SU-DHL-6 (cell line): Measurements from ENCODE around the gene COPZ1.
A peak's percentile ranks its signal among the peaks of the same experiment; 100 is the strongest.

Experiments
- H2AFZ ChIP-seq: fragments of 200-600 bp; sonication (generic); 2 replicates; pipeline ENCODE4 v1.6.1; 2014; ENCODE audit warnings: low read depth, mild to moderate bottlenecking, moderate library complexity, mixed read lengths, antibody characterized with exemption, low read length; ENCODE audit not compliant: severe bottlenecking
- H3F3A ChIP-seq: fragments of 200-600 bp; shearing (Covaris generic); 2 replicates; pipeline ENCODE4 v1.6.0; 2016; ENCODE audit warnings: antibody characterized with exemption, mild to moderate bottlenecking; ENCODE audit not compliant: insufficient read depth
- H3K27ac ChIP-seq: fragments of 200-600 bp; sonication (generic); 2 replicates; pipeline ENCODE4 v1.5.1; 2016; ENCODE audit warnings: low read depth, mild to moderate bottlenecking, low read length, moderate library complexity, mixed read lengths
- H3K27me3 ChIP-seq: fragments of 200-600 bp; sonication (generic), shearing (Covaris generic); 2 replicates; pipeline ENCODE4 v1.6.0; 2014; ENCODE audit warnings: mild to moderate bottlenecking, low read length
- H3K36me3 ChIP-seq: fragments of 200-600 bp; sonication (generic); 2 replicates; pipeline ENCODE4 v1.6.1; 2014; ENCODE audit warnings: mild to moderate bottlenecking, low read length, mixed read lengths
- H3K4me2 ChIP-seq: fragments of 300-600, 200-600 bp; shearing (Covaris generic), sonication (generic); 2 replicates; pipeline ENCODE4 v1.6.0; 2014; ENCODE audit warnings: low read length, low read depth, mild to moderate bottlenecking; ENCODE audit not compliant: poor library complexity, severe bottlenecking
- H3K4me3 ChIP-seq: fragments of 200-600 bp; sonication (generic); 2 replicates; pipeline ENCODE4 v1.5.1; 2014; ENCODE audit warnings: antibody characterized with exemption, low read length, mild to moderate bottlenecking, mixed read lengths; ENCODE audit not compliant: insufficient read depth, poor library complexity, severe bottlenecking
- H3K79me2 ChIP-seq: fragments of 200-600 bp; sonication (generic); 2 replicates; pipeline ENCODE4 v1.6.1; 2014; ENCODE audit warnings: mild to moderate bottlenecking, low read length, moderate library complexity; ENCODE audit not compliant: insufficient read depth
- H3K9ac ChIP-seq: fragments of 200-600 bp; sonication (generic); 2 replicates; pipeline ENCODE4 v1.7.0; 2014; ENCODE audit warnings: mild to moderate bottlenecking, low read length
- H3K9me2 ChIP-seq: fragments of 200-600 bp; sonication (generic); replicated peaks from 2 replicates; pipeline ENCODE4 v1.6.1; 2014; ENCODE audit warnings: low read length; ENCODE audit not compliant: insufficient read depth
- H3K9me3 ChIP-seq: fragments of 200-600 bp; sonication (generic); 2 replicates; pipeline ENCODE4 v1.6.1; 2014; ENCODE audit warnings: low read length, mixed read lengths; ENCODE audit not compliant: insufficient read depth
- H4K20me1 ChIP-seq: fragments of 200-600 bp; sonication (generic); 2 replicates; pipeline ENCODE4 v1.6.1; 2014; ENCODE audit warnings: low read depth, mild to moderate bottlenecking, antibody characterized with exemption, low read length, moderate library complexity, mixed read lengths
- CTCF ChIP-seq: fragments of 200-600 bp; sonication (generic); IDR thresholded peaks from one replicate; pipeline ENCODE4 v1.5.1; 2017; ENCODE audit warnings: antibody characterized with exemption, mild to moderate bottlenecking, low read length, moderate library complexity; ENCODE audit not compliant: insufficient read depth, poor library complexity, severe bottlenecking
- EZH2phosphoT487 ChIP-seq: fragments of 200-600 bp; sonication (generic), shearing (Covaris generic); conservative IDR thresholded peaks from 2 replicates; pipeline ENCODE4 v1.6.1; 2018; ENCODE audit warnings: mild to moderate bottlenecking, antibody characterized with exemption, low read length, moderate library complexity, mixed read lengths

COPZ1 gene

GRCh38 chr12:54390176-54390667 is 65.3 kb downstream of the COPZ1 start:
- H4K20me1 ChIP-seq, result no peaks in the 10 kb centered on the region
- H3K9ac ChIP-seq, result no peak overlapping the region
- H3K9me3 ChIP-seq, result no peaks in the 10 kb centered on the region
- H3K9me2 ChIP-seq, result no peaks in the 10 kb centered on the region
- H3K79me2 ChIP-seq, result no peaks in the 10 kb centered on the region
- H2AFZ ChIP-seq, result no peak overlapping the region
- H3K4me3 ChIP-seq, result no peak overlapping the region
- TF ChIP-seq EZH2phosphoT487 (no peak), CTCF (no peak)
- no peaks in the 10 kb centered on the region for H3F3A ChIP-seq
- H3K27ac ChIP-seq, result no peak overlapping the region
- H3K4me2 ChIP-seq, result peak overlapping the region; percentile 90
- H3K36me3 ChIP-seq, result no peaks in the 10 kb centered on the region
- no peaks in the 10 kb centered on the region for H3K27me3 ChIP-seq

- no peaks in the 10 kb centered on the region for H3K27me3 ChIP-seq
- H3K27ac ChIP-seq, result no peak overlapping the region
- peak overlapping the region; percentile 67 for H3K4me3 ChIP-seq
- H4K20me1 ChIP-seq, result no peaks in the 10 kb centered on the region
- no peaks in the 10 kb centered on the region for H3K9me3 ChIP-seq
- H3K9ac ChIP-seq, result peak overlapping the region; percentile 53
- H3K79me2 ChIP-seq, result no peaks in the 10 kb centered on the region
- H3F3A ChIP-seq, result no peaks in the 10 kb centered on the region
- H3K36me3 ChIP-seq, result no peaks in the 10 kb centered on the region
- H3K9me2 ChIP-seq, result no peaks in the 10 kb centered on the region
- peak overlapping the region; percentile 87 for H2AFZ ChIP-seq
- TF ChIP-seq CTCF (peak; percentile 31), EZH2phosphoT487 (no peak)
- H3K4me2 ChIP-seq, result peak overlapping the region; percentile 90
Observed at GRCh38 chr12:54390668-54391551, 66.0 kb downstream of the COPZ1 start.

- H3K9me2 ChIP-seq, result no peaks in the 10 kb centered on the region
- H3K36me3 ChIP-seq, result no peaks in the 10 kb centered on the region
- no peak for TF ChIP-seq CTCF
- no peak for TF ChIP-seq EZH2phosphoT487
- H3K9ac ChIP-seq, result no peak overlapping the region
- H3K4me3 ChIP-seq, result no peak overlapping the region
- H3K79me2 ChIP-seq, result no peaks in the 10 kb centered on the region
- no peaks in the 10 kb centered on the region for H4K20me1 ChIP-seq
- no peak overlapping the region for H3K4me2 ChIP-seq
- H3K27me3 ChIP-seq, result no peaks in the 10 kb centered on the region
- no peak overlapping the region for H3K27ac ChIP-seq
- H2AFZ ChIP-seq, result no peak overlapping the region
- no peaks in the 10 kb centered on the region for H3K9me3 ChIP-seq
- H3F3A ChIP-seq, result no peaks in the 10 kb centered on the region
Observed at GRCh38 chr12:54392485-54393206, 67.7 kb downstream of the COPZ1 start.
